HG03378 (cell line): ENCODE measurements around the gene RNF208.
"Not testable (repeated sequence)": the region's sequence is repeated elsewhere in the genome, so short reads cannot be mapped to it uniquely, and the experiment has no call there.

Experiments
- ATAC-seq: cut with Tn5 transposase; IDR thresholded peaks from one replicate; pipeline ENCODE4 v1.9.1; 2021; ENCODE audit warnings: mild to moderate bottlenecking, moderate library complexity; ENCODE audit not compliant: unreplicated experiment

The RNF208 gene

GRCh38 chr9:137240318-137240840 is 18.3 kb upstream of the RNF208 start:
- peak; percentile 7 for ATAC-seq

GRCh38 chr9:137239541-137240200 is 17.6 kb upstream of the RNF208 start:
- ATAC-seq = not testable (repeated sequence)

- ATAC-seq = no peak
Measured at GRCh38 chr9:137237759-137238726, 16.0 kb upstream of the RNF208 start.

GRCh38 chr9:137236936-137237421 is 14.9 kb upstream of the RNF208 start:
- ATAC-seq = no peak

GRCh38 chr9:137236238-137236935 is 14.3 kb upstream of the RNF208 start:
- no peak for ATAC-seq

GRCh38 chr9:137235424-137236237 is 13.6 kb upstream of the RNF208 start:
- ATAC-seq = no peak

- ATAC-seq = no peak
Measured at GRCh38 chr9:137234758-137235423, 12.9 kb upstream of the RNF208 start.

GRCh38 chr9:137234055-137234697 is 12.1 kb upstream of the RNF208 start:
- ATAC-seq = no peak

GRCh38 chr9:137233143-137233980 is 11.3 kb upstream of the RNF208 start:
- ATAC-seq = no peak

GRCh38 chr9:137232510-137232909 is 10.5 kb upstream of the RNF208 start:
- no peak for ATAC-seq

GRCh38 chr9:137232101-137232500 is 10.1 kb upstream of the RNF208 start:
- ATAC-seq = no peak

- ATAC-seq = no peak
Measured at GRCh38 chr9:137231372-137232039, 9.5 kb upstream of the RNF208 start.

GRCh38 chr9:137230705-137231371 is 8.8 kb upstream of the RNF208 start, which contains the start of gene SLC34A3:
Gene SLC34A3 (plus strand): TSS chr9:137230901. CDS start chr9:137231703, 802 bp downstream.
- ATAC-seq = no peak

- no peak for ATAC-seq
Measured at GRCh38 chr9:137229903-137230704, 8.1 kb upstream of the RNF208 start.

- no peak for ATAC-seq
Measured at GRCh38 chr9:137228968-137229896, 7.2 kb upstream of the RNF208 start.
